Smooth muscle cell (in vitro differentiated cells): ENCODE data around the gene SLC38A5. TPM values are rescaled to one million over a fixed set of nuclear protein-coding genes. Genes with fewer than 3 reads are reported as not detected.

ENCODE experiments used
- DNase-seq: peaks from one replicate; lab custom pipeline; 2025; ENCODE audit not compliant: unreplicated experiment; lab: John Stamatoyannopoulos, UW
- H2AFZ ChIP-seq: fragments of 200-600 bp; sonication (generic); 2 replicates; pipeline ENCODE4 v1.6.0; 2016; ENCODE audit warnings: antibody characterized with exemption, low read depth, mild to moderate bottlenecking
- H3F3A ChIP-seq: fragments of 200-600 bp; sonication (generic); 2 replicates; pipeline ENCODE4 v1.6.0; 2017; ENCODE audit warnings: antibody characterized with exemption, low read depth
- H3K27ac ChIP-seq: fragments of 200-600 bp; sonication (generic); 2 replicates; pipeline ENCODE4 v1.5.1; 2016; ENCODE audit warnings: low read depth, mild to moderate bottlenecking
- H3K27me3 ChIP-seq: fragments of 200-600 bp; sonication (generic); 2 replicates; pipeline ENCODE4 v1.6.1; 2016; ENCODE audit warnings: low read depth, mild to moderate bottlenecking
- H3K36me3 ChIP-seq: fragments of 200-600 bp; sonication (generic); 2 replicates; pipeline ENCODE4 v1.5.1; 2016; ENCODE audit warnings: low read depth
- H3K4me1 ChIP-seq: fragments of 200-600 bp; sonication (generic); 2 replicates; pipeline ENCODE4 v1.5.1; 2016; ENCODE audit warnings: low read depth
- H3K4me2 ChIP-seq: fragments of 200-600 bp; sonication (generic); 2 replicates; pipeline ENCODE4 v1.6.0; 2016; ENCODE audit warnings: mild to moderate bottlenecking
- H3K4me3 ChIP-seq: fragments of 200-600 bp; sonication (generic); 2 replicates; pipeline ENCODE4 v1.5.1; 2016; ENCODE audit warnings: mild to moderate bottlenecking
- H3K79me2 ChIP-seq: fragments of 200-600 bp; sonication (generic); 2 replicates; pipeline ENCODE4 v1.6.0; 2016; ENCODE audit warnings: low read depth, mild to moderate bottlenecking
- H3K9ac ChIP-seq: fragments of 200-600 bp; sonication (generic); 2 replicates; pipeline ENCODE4 v1.6.0; 2016; ENCODE audit warnings: low read depth
- H3K9me3 ChIP-seq: fragments of 200-600 bp; sonication (generic); replicated peaks from 2 replicates; pipeline ENCODE4 v1.5.1; 2016; ENCODE audit warnings: low read depth
- H4K20me1 ChIP-seq: fragments of 200-600 bp; sonication (generic); 2 replicates; pipeline ENCODE4 v1.6.0; 2016; ENCODE audit warnings: low read depth
- WGBS: methylation state at CpG from one replicate; pipeline ENCODE4 v1.1.7; 2016; ENCODE audit warnings: low lambda C conversion rate; 5-methylcytosine and 5-hydroxymethylcytosine counted together
- polyA plus RNA-seq: library from polyadenylated mRNA; unstranded; fragments of >200 nt; fragmentation: Nextera tagmentation; extraction: Ambion mirVana; gene quantifications from 2 replicates; pipeline ENCODE4 v1.2.1, GENCODE V29; 2016
- total RNA-seq: library from RNA; depleted of rRNA; stranded (reverse); fragments of >200 nt; gene quantifications from 2 replicates; pipeline ENCODE4 v1.2.3, GENCODE V29; 2014
- TF ChIP-seq, protein P1 (sequence below): fragments of 200-600 bp; sonication (generic); IDR thresholded peaks from 2 replicates; pipeline ENCODE4 v1.5.1; 2017; ENCODE audit warnings: borderline replicate concordance, mild to moderate bottlenecking, antibody characterized with exemption; ENCODE audit not compliant: insufficient read depth, poor library complexity, severe bottlenecking

Gene SLC38A5
- total and polyA plus RNA-seq, 2 experiments from 2014 or later, result 68.7 to 69.4 TPM

DNA sequence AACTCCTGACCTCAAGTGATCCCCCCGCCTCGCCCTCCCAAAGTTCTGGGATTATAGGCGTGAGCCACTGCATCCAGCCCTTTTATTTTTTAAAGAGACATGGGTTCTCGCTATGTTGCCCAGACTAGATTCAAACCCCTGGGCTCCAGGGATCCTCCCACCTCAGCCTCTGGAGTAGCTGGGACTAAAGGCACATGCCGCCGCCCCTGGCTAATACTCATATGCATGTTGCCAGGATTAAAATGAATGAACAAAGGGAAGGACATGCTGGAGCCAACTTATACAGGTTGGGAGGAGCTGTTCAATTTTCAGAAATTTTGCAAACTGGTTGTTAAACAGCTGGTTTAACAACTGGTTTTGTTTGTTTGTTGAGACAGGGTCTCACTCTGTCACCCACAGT, 4.5 kb upstream of the SLC38A5 start:
- no peak overlapping the region for H3K9ac ChIP-seq
- 87% methylated on average over 6 of the region's 6 CpGs for WGBS
- TF ChIP-seq, protein P1, sequence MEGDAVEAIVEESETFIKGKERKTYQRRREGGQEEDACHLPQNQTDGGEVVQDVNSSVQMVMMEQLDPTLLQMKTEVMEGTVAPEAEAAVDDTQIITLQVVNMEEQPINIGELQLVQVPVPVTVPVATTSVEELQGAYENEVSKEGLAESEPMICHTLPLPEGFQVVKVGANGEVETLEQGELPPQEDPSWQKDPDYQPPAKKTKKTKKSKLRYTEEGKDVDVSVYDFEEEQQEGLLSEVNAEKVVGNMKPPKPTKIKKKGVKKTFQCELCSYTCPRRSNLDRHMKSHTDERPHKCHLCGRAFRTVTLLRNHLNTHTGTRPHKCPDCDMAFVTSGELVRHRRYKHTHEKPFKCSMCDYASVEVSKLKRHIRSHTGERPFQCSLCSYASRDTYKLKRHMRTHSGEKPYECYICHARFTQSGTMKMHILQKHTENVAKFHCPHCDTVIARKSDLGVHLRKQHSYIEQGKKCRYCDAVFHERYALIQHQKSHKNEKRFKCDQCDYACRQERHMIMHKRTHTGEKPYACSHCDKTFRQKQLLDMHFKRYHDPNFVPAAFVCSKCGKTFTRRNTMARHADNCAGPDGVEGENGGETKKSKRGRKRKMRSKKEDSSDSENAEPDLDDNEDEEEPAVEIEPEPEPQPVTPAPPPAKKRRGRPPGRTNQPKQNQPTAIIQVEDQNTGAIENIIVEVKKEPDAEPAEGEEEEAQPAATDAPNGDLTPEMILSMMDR, result no peak

DNA sequence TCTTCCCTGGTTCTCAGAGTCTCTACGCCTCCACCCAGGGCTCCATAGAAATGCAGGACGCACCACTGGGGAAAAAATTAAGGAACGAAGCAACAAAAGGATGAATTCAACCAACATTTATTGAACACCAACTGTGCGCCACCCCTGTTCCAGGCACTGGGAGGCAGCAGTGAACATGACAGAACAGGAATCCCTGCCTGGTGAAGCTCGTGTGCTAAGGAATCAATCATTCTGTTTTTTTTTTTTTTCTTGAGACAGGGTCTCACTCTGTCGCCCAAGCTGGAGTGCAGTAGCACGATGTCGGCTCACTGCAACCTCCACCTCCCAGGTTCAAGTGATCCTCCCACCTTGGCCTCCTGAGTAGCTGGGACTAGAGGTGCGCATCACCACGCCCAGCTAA, 4.1 kb upstream of the SLC38A5 start:
- H3K36me3 ChIP-seq, result no peaks in the 10 kb centered on the region
- no peak overlapping the region for H3K4me3 ChIP-seq
- H3F3A ChIP-seq, result no peaks in the 10 kb centered on the region
- peaks cover 23% of the 10 kb centered on the region for H3K79me2 ChIP-seq
- H3K4me1 ChIP-seq, result no peaks in the 10 kb centered on the region
- H2AFZ ChIP-seq, result no peak overlapping the region
- no peaks in the 10 kb centered on the region for H4K20me1 ChIP-seq
- WGBS, result 79% methylated on average over 10 of the region's 10 CpGs
- H3K27ac ChIP-seq, result no peak overlapping the region
- DNase-seq, result no peak
- no peaks in the 10 kb centered on the region for H3K27me3 ChIP-seq
- H3K9ac ChIP-seq, result no peak overlapping the region
- TF ChIP-seq, protein P1, result no peak
- no peak overlapping the region for H3K4me2 ChIP-seq
- H3K9me3 ChIP-seq, result no peaks in the 10 kb centered on the region

More for the DNA sequence above, 4.5 kb upstream of the SLC38A5 start:
- Histone ChIP-seq H3F3A (no peaks in the 10 kb centered on the region), H3K4me2 (peak overlapping the region; percentile 86), H3K9me3 (no peaks in the 10 kb centered on the region), H3K36me3 (no peaks in the 10 kb centered on the region), H3K4me3 (no peak overlapping the region), H2AFZ (no peak overlapping the region), H3K27me3 (no peaks in the 10 kb centered on the region), H3K4me1 (no peaks in the 10 kb centered on the region), H3K27ac (no peak overlapping the region), H3K79me2 (peaks cover 23% of the 10 kb centered on the region), H4K20me1 (no peaks in the 10 kb centered on the region)
- no peak for DNase-seq

- DNase-seq, result no peak
- H3K9me3 ChIP-seq, result no peaks in the 10 kb centered on the region
- H3K4me1 ChIP-seq, result no peaks in the 10 kb centered on the region
- no peak overlapping the region for H3K4me3 ChIP-seq
- H3K36me3 ChIP-seq, result no peaks in the 10 kb centered on the region
- no peak overlapping the region for H3K4me2 ChIP-seq
- H4K20me1 ChIP-seq, result no peaks in the 10 kb centered on the region
- H3K27me3 ChIP-seq, result no peaks in the 10 kb centered on the region
- no peak overlapping the region for H3K27ac ChIP-seq
- TF ChIP-seq, protein P1, result no peak
- H3K9ac ChIP-seq, result no peak overlapping the region
- no peaks in the 10 kb centered on the region for H3F3A ChIP-seq
- H2AFZ ChIP-seq, result no peak overlapping the region
- 66% methylated on average over 9 of the region's 9 CpGs for WGBS
- H3K79me2 ChIP-seq, result peaks cover 23% of the 10 kb centered on the region
Measured at GRCh38 chrX:48473704-48473990, 3.6 kb upstream of the SLC38A5 start.

DNA sequence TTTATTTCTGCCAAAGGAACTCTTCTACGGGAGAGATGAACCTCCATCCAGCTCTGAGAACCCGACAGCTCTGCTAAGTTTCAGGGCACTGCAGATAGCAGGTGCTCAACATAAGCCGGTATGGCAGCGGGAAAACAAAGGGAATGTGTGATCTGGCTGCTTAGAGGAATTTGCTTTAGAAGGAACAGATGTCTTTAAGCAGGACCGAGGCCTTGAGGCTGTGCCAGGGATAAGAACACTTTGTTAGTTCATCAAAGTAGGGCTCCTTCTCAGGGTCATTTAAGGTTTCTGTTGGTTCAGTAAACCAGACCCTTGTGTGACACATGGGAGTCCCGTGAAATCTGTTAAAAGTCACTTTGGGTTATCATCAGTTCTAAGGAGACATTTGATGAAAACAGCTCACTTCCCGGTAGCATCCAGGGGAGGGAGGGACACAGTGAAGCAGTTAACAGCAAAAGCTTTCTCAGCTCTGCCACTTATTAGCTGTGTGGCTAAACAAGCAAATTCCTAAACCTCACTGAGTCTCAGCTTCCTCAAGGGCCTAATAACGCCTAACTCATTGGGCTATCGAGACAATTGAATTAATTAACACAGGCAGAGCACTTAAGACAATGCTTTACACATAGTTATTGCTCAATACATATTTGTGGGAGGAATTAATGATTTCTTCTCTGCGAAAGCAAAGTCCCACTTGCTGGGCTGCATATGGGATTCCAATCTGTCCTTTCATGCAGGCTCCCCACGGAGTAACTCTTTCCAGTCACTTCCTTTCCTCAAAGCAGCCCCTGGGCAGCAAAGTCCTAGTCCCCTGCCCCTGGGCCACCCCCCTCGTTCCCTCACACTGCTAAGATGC, 3.0 kb upstream of the SLC38A5 start:
- no peaks in the 10 kb centered on the region for H3K27me3 ChIP-seq
- TF ChIP-seq, protein P1, result no peak
- H3F3A ChIP-seq, result no peaks in the 10 kb centered on the region
- H3K4me1 ChIP-seq, result no peaks in the 10 kb centered on the region
- H3K4me3 ChIP-seq, result no peak overlapping the region
- H3K36me3 ChIP-seq, result no peaks in the 10 kb centered on the region
- no peak for DNase-seq
- no peaks in the 10 kb centered on the region for H4K20me1 ChIP-seq
- no peak overlapping the region for H3K9ac ChIP-seq
- peaks cover 23% of the 10 kb centered on the region for H3K79me2 ChIP-seq
- H2AFZ ChIP-seq, result no peak overlapping the region
- no peak overlapping the region for H3K4me2 ChIP-seq
- no peaks in the 10 kb centered on the region for H3K9me3 ChIP-seq
- no peak overlapping the region for H3K27ac ChIP-seq
- WGBS, result 50% methylated on average over 12 of the region's 12 CpGs
